Ishikawa (cell line): ENCODE results near the gene RBPJL.

Experiments used
- CEBPB ChIP-seq: IDR thresholded peaks from 2 replicates; pipeline ENCODE4 v1.6.1; 2012
- NFIC ChIP-seq: IDR thresholded peaks from 2 replicates; pipeline ENCODE4 v1.6.1; 2012
- RAD21 ChIP-seq: IDR thresholded peaks from 2 replicates; pipeline ENCODE4 v1.6.1; 2012; ENCODE audit warnings: low read depth
- REST ChIP-seq: IDR thresholded peaks from 2 replicates; pipeline ENCODE4 v1.6.1; 2012; ENCODE audit warnings: low read depth, mild to moderate bottlenecking
- TAF1 ChIP-seq: IDR thresholded peaks from 2 replicates; pipeline ENCODE4 v1.6.1; 2012; ENCODE audit warnings: low read depth, mild to moderate bottlenecking
- TCF12 ChIP-seq: IDR thresholded peaks from 2 replicates; pipeline ENCODE4 v1.6.1; 2012; ENCODE audit warnings: low read depth
- USF1 ChIP-seq: IDR thresholded peaks from 2 replicates; pipeline ENCODE4 v1.6.1; 2012
- YY1 ChIP-seq: IDR thresholded peaks from 2 replicates; pipeline ENCODE4 v1.6.1; 2012; ENCODE audit warnings: low read depth
- ZBTB7A ChIP-seq: IDR thresholded peaks from 2 replicates; pipeline ENCODE4 v1.6.1; 2012; ENCODE audit warnings: low read depth

GRCh38 chr20:45288860-45289259 lies 17.8 kb upstream of the RBPJL start:
- no peak for TF ChIP-seq RAD21
- TF ChIP-seq REST, result no peak
- no peak for TF ChIP-seq ZBTB7A
- no peak for TF ChIP-seq NFIC
- TF ChIP-seq TCF12, result no peak
- TF ChIP-seq YY1, result no peak
- TF ChIP-seq TAF1, result no peak
- no peak for TF ChIP-seq USF1
- no peak for TF ChIP-seq CEBPB
